Testis (tissue), 2 donors: ENCODE results near the gene ZNF865.

Experiments
- CTCF ChIP-seq, 3 experiments: fragments of 450-650 bp in 2 of 3; fragments of 200-600 bp in 1 of 3; sonication (generic) in 1 of 3; IDR thresholded peaks; one replicate each; pipeline ENCODE4 v1.5.1; 2016 to 2019; ENCODE audit warnings: antibody characterized with exemption in 3 of 3, mild to moderate bottlenecking in 2 of 3, moderate library complexity in 1 of 3
- POLR2A ChIP-seq: fragments of 450-650 bp; IDR thresholded peaks from one replicate; pipeline ENCODE4 v1.6.1; 2017; ENCODE audit warnings: antibody characterized with exemption, mild to moderate bottlenecking, moderate library complexity

GRCh38 chr19:55650126-55650557 is 44.7 kb downstream of the ZNF865 start:
- no peak for TF ChIP-seq POLR2A
- no peak for TF ChIP-seq CTCF (IDR thresholded peaks at IDR 0.05)
